Liver (tissue), 9 donors: ENCODE data around the gene SIAH2. TPM values are rescaled to one million over a fixed set of nuclear protein-coding genes. Genes with fewer than 3 reads are reported as not detected.

Experiments used
- DNase-seq: peaks from one replicate; pipeline ENCODE4 v3.0.0-alpha.2; 2017; ENCODE audit warnings: low spot score
- H3K27ac ChIP-seq, 2 donors: one replicate each; pipeline ENCODE4 v1.7.0; 2013; ENCODE audit warnings: inconsistent platforms in 2 of 2, low read length in 2 of 2, control low read depth in 1 of 2, low read depth in 1 of 2, mild to moderate bottlenecking in 1 of 2
- H3K27me3 ChIP-seq, 4 donors: one replicate each; pipeline versions ENCODE4 v1.6.1 to v1.7.0; 2013; ENCODE audit warnings: low read length in 3 of 4, inconsistent platforms in 1 of 4, mild to moderate bottlenecking in 1 of 4, moderate library complexity in 1 of 4; ENCODE audit not compliant: control insufficient read depth in 4 of 4, insufficient read depth in 4 of 4
- H3K36me3 ChIP-seq, 4 donors: one replicate each; pipeline versions ENCODE4 v1.6.1 to v1.7.0; 2013; ENCODE audit warnings: low read length in 3 of 4, mild to moderate bottlenecking in 3 of 4, low read depth in 1 of 4, moderate library complexity in 1 of 4; ENCODE audit not compliant: control insufficient read depth in 4 of 4, insufficient read depth in 3 of 4
- H3K4me1 ChIP-seq, 4 donors: one replicate each; pipeline versions ENCODE4 v1.6.1 to v1.7.0; 2013; ENCODE audit warnings: low read length in 3 of 4, mild to moderate bottlenecking in 3 of 4, moderate library complexity in 1 of 4; ENCODE audit not compliant: control insufficient read depth in 4 of 4, insufficient read depth in 4 of 4
- H3K4me3 ChIP-seq, 3 donors: one replicate each; pipeline versions ENCODE4 v1.6.1 to v1.7.0; 2013; ENCODE audit warnings: low read length in 3 of 3, control low read depth in 1 of 3, low read depth in 1 of 3, mild to moderate bottlenecking in 1 of 3
- H3K9ac ChIP-seq, 2 donors: one replicate each; pipeline ENCODE4 v1.7.0; 2013; ENCODE audit warnings: low read length in 2 of 2, mild to moderate bottlenecking in 2 of 2, moderate library complexity in 2 of 2, control low read depth in 1 of 2, low read depth in 1 of 2
- H3K9me3 ChIP-seq, 4 donors: one replicate each; pipeline versions ENCODE4 v1.6.1 to v1.7.0; 2013; ENCODE audit warnings: low read length in 3 of 4; ENCODE audit not compliant: control insufficient read depth in 4 of 4
- CTCF ChIP-seq: fragments of 150-350 bp; IDR thresholded peaks from 2 replicates; pipeline ENCODE4 v1.5.1; 2017; ENCODE audit warnings: improper control_type of control experiment, low read depth, low read length; ENCODE audit not compliant: missing input control
- EGR1 ChIP-seq, 2 donors: IDR thresholded peaks; 2 replicates each; pipeline ENCODE4 v1.6.1; 2016 to 2018; ENCODE audit warnings: antibody characterized with exemption in 2 of 2, low read depth in 2 of 2
- FOXA1 ChIP-seq: IDR thresholded peaks from 2 replicates; pipeline ENCODE4 v1.6.1; 2016; ENCODE audit warnings: antibody characterized with exemption
- FOXA2 ChIP-seq: IDR thresholded peaks from 2 replicates; pipeline ENCODE4 v1.6.1; 2016; ENCODE audit warnings: antibody characterized with exemption
- GABPA ChIP-seq, 2 donors: IDR thresholded peaks in 1 of 2; conservative IDR thresholded peaks in 1 of 2; 2 replicates each; pipeline ENCODE4 v1.6.1; 2016; ENCODE audit warnings: antibody characterized with exemption in 2 of 2, mild to moderate bottlenecking in 1 of 2, moderate library complexity in 1 of 2
- HNF4A ChIP-seq, 2 donors: conservative IDR thresholded peaks; 2 replicates each; pipeline ENCODE4 v1.6.1; 2016; ENCODE audit warnings: antibody characterized with exemption in 2 of 2, mild to moderate bottlenecking in 2 of 2
- HNF4G ChIP-seq: IDR thresholded peaks from 2 replicates; pipeline ENCODE4 v1.6.1; 2016; ENCODE audit warnings: antibody characterized with exemption
- JUND ChIP-seq, 2 donors: IDR thresholded peaks; 2 replicates each; pipeline ENCODE4 v1.6.1; 2016; ENCODE audit warnings: antibody characterized with exemption in 2 of 2
- MAX ChIP-seq: IDR thresholded peaks from 2 replicates; pipeline ENCODE4 v1.6.1; 2016; ENCODE audit warnings: antibody characterized with exemption
- NR2F2 ChIP-seq: IDR thresholded peaks from 2 replicates; pipeline ENCODE4 v1.6.1; 2016; ENCODE audit warnings: antibody characterized with exemption
- RAD21 ChIP-seq, 2 donors: IDR thresholded peaks; 2 replicates each; pipeline ENCODE4 v1.6.1; 2016; ENCODE audit warnings: antibody characterized with exemption in 2 of 2, mild to moderate bottlenecking in 2 of 2
- RXRA ChIP-seq, 2 donors: IDR thresholded peaks; 2 replicates each; pipeline ENCODE4 v1.6.1; 2017 to 2018; ENCODE audit warnings: antibody characterized with exemption in 2 of 2, mild to moderate bottlenecking in 1 of 2
- SP1 ChIP-seq: IDR thresholded peaks from 2 replicates; pipeline ENCODE4 v1.6.1; 2018; ENCODE audit warnings: antibody characterized with exemption, mild to moderate bottlenecking
- TAF1 ChIP-seq: conservative IDR thresholded peaks from 2 replicates; pipeline ENCODE4 v1.6.1; 2016; ENCODE audit warnings: antibody characterized with exemption, mild to moderate bottlenecking
- YY1 ChIP-seq: IDR thresholded peaks from 2 replicates; pipeline ENCODE4 v1.6.1; 2016; ENCODE audit warnings: antibody characterized with exemption, mild to moderate bottlenecking
- ZBTB33 ChIP-seq: IDR thresholded peaks from 2 replicates; pipeline ENCODE4 v1.6.1; 2016; ENCODE audit warnings: antibody characterized with exemption
- polyA plus RNA-seq, 2 donors: library from polyadenylated mRNA; stranded (reverse) in 1 of 2; unstranded in 1 of 2; fragments of 200-250 nt in 1 of 2; fragments of >200 nt in 1 of 2; fragmentation: Nextera tagmentation in 1 of 2; extraction: Ambion mirVana in 1 of 2; gene quantifications; one replicate each; pipeline versions ENCODE4 v1.2.1 to v1.2.3, GENCODE V29; 2013 to 2015
- total RNA-seq, 2 donors: library from RNA; depleted of rRNA; stranded (reverse); fragments of >200 nt; gene quantifications; one replicate each; pipeline ENCODE4 v1.2.3, GENCODE V29; 2014
- TF ChIP-seq, protein P1 (sequence below): IDR thresholded peaks from 2 replicates; pipeline ENCODE4 v1.6.1; 2016; ENCODE audit warnings: antibody characterized with exemption
- TF ChIP-seq, protein P2 (sequence below): IDR thresholded peaks from 2 replicates; pipeline ENCODE4 v1.6.1; 2016; ENCODE audit warnings: antibody characterized with exemption, mild to moderate bottlenecking
- donor health status: healthy.
- donor health status: healthy.
- donor health status: healthy.
- donor health status: healthy.
- donor health status: healthy.

The SIAH2 gene
- total and polyA plus RNA-seq, 4 donors: 12.1 to 104 (median 20.3) TPM

GRCh38 chr3:150790629-150791028 is 27.7 kb upstream of the SIAH2 start:
- TF ChIP-seq RXRA (IDR thresholded peaks at IDR 0.05): no peak
- TF ChIP-seq FOXA2: no peak
- no peak for TF ChIP-seq ZBTB33
- TF ChIP-seq EGR1 (IDR thresholded peaks at IDR 0.05; ENCODE audit: low read depth in 2 of 2): no peak
- TF ChIP-seq SP1: no peak
- no peak for TF ChIP-seq FOXA1
- TF ChIP-seq CTCF: no peak
- TF ChIP-seq JUND (IDR thresholded peaks at IDR 0.05): no peak
- TF ChIP-seq, protein P1, sequence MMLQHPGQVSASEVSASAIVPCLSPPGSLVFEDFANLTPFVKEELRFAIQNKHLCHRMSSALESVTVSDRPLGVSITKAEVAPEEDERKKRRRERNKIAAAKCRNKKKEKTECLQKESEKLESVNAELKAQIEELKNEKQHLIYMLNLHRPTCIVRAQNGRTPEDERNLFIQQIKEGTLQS: no peak
- TF ChIP-seq YY1: no peak
- no peak for TF ChIP-seq GABPA (IDR thresholded peaks at IDR 0.05 in 1 of 2, conservative IDR thresholded peaks at IDR 0.05 in 1 of 2)
- TF ChIP-seq MAX: no peak
- no peak for TF ChIP-seq RAD21 (IDR thresholded peaks at IDR 0.05)
- TF ChIP-seq NR2F2: no peak
- TF ChIP-seq, protein P2, sequence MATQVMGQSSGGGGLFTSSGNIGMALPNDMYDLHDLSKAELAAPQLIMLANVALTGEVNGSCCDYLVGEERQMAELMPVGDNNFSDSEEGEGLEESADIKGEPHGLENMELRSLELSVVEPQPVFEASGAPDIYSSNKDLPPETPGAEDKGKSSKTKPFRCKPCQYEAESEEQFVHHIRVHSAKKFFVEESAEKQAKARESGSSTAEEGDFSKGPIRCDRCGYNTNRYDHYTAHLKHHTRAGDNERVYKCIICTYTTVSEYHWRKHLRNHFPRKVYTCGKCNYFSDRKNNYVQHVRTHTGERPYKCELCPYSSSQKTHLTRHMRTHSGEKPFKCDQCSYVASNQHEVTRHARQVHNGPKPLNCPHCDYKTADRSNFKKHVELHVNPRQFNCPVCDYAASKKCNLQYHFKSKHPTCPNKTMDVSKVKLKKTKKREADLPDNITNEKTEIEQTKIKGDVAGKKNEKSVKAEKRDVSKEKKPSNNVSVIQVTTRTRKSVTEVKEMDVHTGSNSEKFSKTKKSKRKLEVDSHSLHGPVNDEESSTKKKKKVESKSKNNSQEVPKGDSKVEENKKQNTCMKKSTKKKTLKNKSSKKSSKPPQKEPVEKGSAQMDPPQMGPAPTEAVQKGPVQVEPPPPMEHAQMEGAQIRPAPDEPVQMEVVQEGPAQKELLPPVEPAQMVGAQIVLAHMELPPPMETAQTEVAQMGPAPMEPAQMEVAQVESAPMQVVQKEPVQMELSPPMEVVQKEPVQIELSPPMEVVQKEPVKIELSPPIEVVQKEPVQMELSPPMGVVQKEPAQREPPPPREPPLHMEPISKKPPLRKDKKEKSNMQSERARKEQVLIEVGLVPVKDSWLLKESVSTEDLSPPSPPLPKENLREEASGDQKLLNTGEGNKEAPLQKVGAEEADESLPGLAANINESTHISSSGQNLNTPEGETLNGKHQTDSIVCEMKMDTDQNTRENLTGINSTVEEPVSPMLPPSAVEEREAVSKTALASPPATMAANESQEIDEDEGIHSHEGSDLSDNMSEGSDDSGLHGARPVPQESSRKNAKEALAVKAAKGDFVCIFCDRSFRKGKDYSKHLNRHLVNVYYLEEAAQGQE: no peak
- no peak for TF ChIP-seq HNF4G
- no peak for TF ChIP-seq HNF4A (conservative IDR thresholded peaks at IDR 0.05)
- no peak for TF ChIP-seq TAF1
- Histone ChIP-seq H3K4me3 (no peak overlapping the region), H3K27me3 (no peaks in the 10 kb centered on the region), H3K36me3 (no peaks in the 10 kb centered on the region), H3K9ac (no peak overlapping the region), H3K27ac (no peak overlapping the region), H3K9me3 (no peaks in the 10 kb centered on the region), H3K4me1 (peaks cover 0 to 4% (median 0%) of the 10 kb centered on the region in 4 donors)
- no peak for DNase-seq
